Endothelial cell of umbilical vein (primary cell): ENCODE data around the gene PYROXD2. TPM values are rescaled to one million over a fixed set of nuclear protein-coding genes. Genes with fewer than 3 reads are reported as not detected.

Experiments
- BruUV-seq: library from RNA; stranded (reverse); fragments of 400-500 nt; replicated peaks from 2 replicates; lab custom pipeline; 2021; lab: Mats Ljungman, UMichigan
- CTCF ChIA-PET: fragments of 300-600, 350-600 bp; sonication (Branson Sonifier 250); formaldehyde crosslinking; loops from one replicate; lab custom pipeline; 2021; ENCODE audit warnings: antibody characterized with exemption, inconsistent platforms; lab: Charles Lee
- POLR2A ChIA-PET: fragments of 300-600, 350-600 bp; sonication (Branson Sonifier 250); formaldehyde crosslinking; loops from one replicate; lab custom pipeline; 2021; ENCODE audit warnings: antibody characterized with exemption, inconsistent platforms; lab: Charles Lee
- DNase-seq: peaks from one replicate; pipeline ENCODE4 v3.0.0-alpha.2; 2011; ENCODE audit warnings: low read depth, low spot score
- FAIRE-seq: peaks from 2 replicates; lab custom pipeline; 2011; peaks lifted over from hg19 to GRCh38; lab: Jason Lieb, UNC
- H2AFZ ChIP-seq: 2 replicates; pipeline ENCODE4 v1.6.0; 2012; ENCODE audit warnings: low read depth, low read length, control low read depth, inconsistent platforms
- H3K27ac ChIP-seq: 2 replicates; pipeline ENCODE4 v1.5.1; 2011; ENCODE audit warnings: low read depth, mild to moderate bottlenecking, control low read depth, low read length, moderate library complexity; ENCODE audit not compliant: insufficient read depth
- H3K27me3 ChIP-seq, 2 experiments: 2 replicates each; pipeline versions ENCODE4 v1.6.0 to v1.6.1; 2011; ENCODE audit warnings: low read length in 2 of 2, mixed read lengths in 1 of 2; ENCODE audit not compliant: control insufficient read depth in 2 of 2, insufficient read depth in 2 of 2
- H3K36me3 ChIP-seq, 2 experiments: 2 replicates in 1 of 2; 3 replicates in 1 of 2; pipeline ENCODE4 v1.5.1; 2011; ENCODE audit warnings: low read length in 2 of 2, mild to moderate bottlenecking in 1 of 2, moderate library complexity in 1 of 2; ENCODE audit not compliant: control insufficient read depth in 2 of 2, insufficient read depth in 2 of 2; ENCODE audit errors: extremely low read depth in 1 of 2
- H3K4me1 ChIP-seq: 3 replicates; pipeline ENCODE4 v1.5.1; 2011; ENCODE audit warnings: mild to moderate bottlenecking, low read length; ENCODE audit not compliant: control insufficient read depth, insufficient read depth; ENCODE audit errors: extremely low read depth
- H3K4me2 ChIP-seq: 2 replicates; pipeline ENCODE4 v1.6.1; 2011; ENCODE audit warnings: low read length, control low read depth, mixed read lengths; ENCODE audit not compliant: insufficient read depth
- H3K4me3 ChIP-seq, 3 experiments: fragments of 200-600 bp in 1 of 3; sonication (generic), shearing (Covaris generic) in 1 of 3; replicated peaks in 1 of 3; 2 replicates each; pipeline ENCODE4 v1.5.1; 2011 to 2016; ENCODE audit warnings: control low read depth in 3 of 3, low read length in 3 of 3, mild to moderate bottlenecking in 2 of 3, inconsistent platforms in 1 of 3, low read depth in 1 of 3, moderate library complexity in 1 of 3; ENCODE audit not compliant: insufficient read depth in 1 of 3
- H3K79me2 ChIP-seq: 2 replicates; pipeline ENCODE4 v1.6.0; 2012; ENCODE audit warnings: low read length, inconsistent platforms; ENCODE audit not compliant: control insufficient read depth, insufficient read depth
- H3K9ac ChIP-seq: replicated peaks from 2 replicates; pipeline ENCODE3; 2011; ENCODE audit warnings: low read length, control low read depth; ENCODE audit not compliant: insufficient read depth; ENCODE audit errors: extremely low read depth
- H3K9me1 ChIP-seq: replicated peaks from 3 replicates; pipeline ENCODE4 v1.6.0; 2011; ENCODE audit warnings: mild to moderate bottlenecking, low read length; ENCODE audit not compliant: control insufficient read depth, insufficient read depth; ENCODE audit errors: extremely low read depth
- H3K9me3 ChIP-seq: replicated peaks from 2 replicates; pipeline ENCODE4 v1.5.1; 2012; ENCODE audit warnings: low read length, inconsistent platforms; ENCODE audit not compliant: control insufficient read depth, insufficient read depth
- H4K20me1 ChIP-seq: replicated peaks from 2 replicates; pipeline ENCODE3; 2011; ENCODE audit warnings: mild to moderate bottlenecking, low read length; ENCODE audit not compliant: control insufficient read depth, insufficient read depth; ENCODE audit errors: extremely low read depth
- CTCF ChIP-seq, 2 donors: IDR thresholded peaks; 1 replicate in 1 of 2; 2 replicates in 1 of 2; pipeline ENCODE4 v1.5.1; 2011; ENCODE audit warnings: low read length in 2 of 2, mild to moderate bottlenecking in 2 of 2, moderate library complexity in 2 of 2, control low read depth in 1 of 2, inconsistent platforms in 1 of 2, low read depth in 1 of 2; ENCODE audit not compliant: insufficient read depth in 1 of 2; ENCODE audit errors: extremely low read depth in 1 of 2
- EZH2 ChIP-seq: IDR thresholded peaks from 2 replicates; pipeline ENCODE4 v1.6.1; 2012; ENCODE audit warnings: borderline replicate concordance, low read depth, mild to moderate bottlenecking, moderate library complexity, low read length, inconsistent platforms; ENCODE audit not compliant: severe bottlenecking
- FOS ChIP-seq: IDR thresholded peaks from 2 replicates; pipeline ENCODE4 v1.6.1; 2011; ENCODE audit warnings: mild to moderate bottlenecking, low read length, moderate library complexity, borderline replicate concordance; ENCODE audit not compliant: insufficient read depth
- GATA2 ChIP-seq: IDR thresholded peaks from 2 replicates; pipeline ENCODE4 v1.7.0; 2011; ENCODE audit warnings: low read depth, mild to moderate bottlenecking, moderate library complexity, mixed read lengths, low read length; ENCODE audit not compliant: insufficient read length, insufficient read depth
- MAX ChIP-seq: IDR thresholded peaks from 2 replicates; pipeline ENCODE4 v1.6.1; 2011; ENCODE audit not compliant: insufficient read depth, insufficient read length
- MYC ChIP-seq: IDR thresholded peaks from one replicate; pipeline ENCODE4 v1.6.1; 2011; ENCODE audit warnings: mild to moderate bottlenecking, low read depth, low read length
- POLR2A ChIP-seq: IDR thresholded peaks from 2 replicates; pipeline ENCODE4 v1.6.1; 2012; ENCODE audit warnings: low read depth, mild to moderate bottlenecking, control low read depth, low read length
- POLR2AphosphoS5 ChIP-seq: IDR thresholded peaks from 2 replicates; pipeline ENCODE4 v1.6.1; 2012; ENCODE audit warnings: low read depth, mild to moderate bottlenecking, control low read depth, low read length, moderate library complexity; ENCODE audit not compliant: insufficient read depth
- dilution Hi-C: fragments of 300-500 bp; cut with MboI; formaldehyde crosslinking; loops from one replicate; pipeline ENCODE4 v1.15.0; 2019; ENCODE audit warnings: low sequenced_read_pairs; ENCODE audit not compliant: extremely low pct_ligation_motif_present
- intact Hi-C: fragments of 100-400 bp; cut with micrococcal nuclease; formaldehyde crosslinking; loops from one replicate; pipeline ENCODE4 v1.10.0; 2022
- polyA plus RNA-seq, 4 experiments: library from polyadenylated mRNA; depleted of rRNA in 3 of 4; stranded (reverse) in 3 of 4; unstranded in 1 of 4; fragments of >200 nt; gene quantifications; 2 replicates each; pipeline versions ENCODE4 v1.2.1 to v1.2.3, GENCODE V29; 2011 to 2012; ENCODE audit warnings: missing spikeins in 1 of 4
- total RNA-seq: library from RNA; stranded (reverse); gene quantifications from 2 replicates; pipeline ENCODE4 v1.2.3, GENCODE V29; 2021

Gene PYROXD2
- total and polyA plus RNA-seq, 2 donors (not counting 3 experiments of a cell fraction or from before 2014, with no cell fraction given) = 7.0 to 13.7 TPM

GRCh38 chr10:98411768-98412167 lies 3.2 kb downstream of the PYROXD2 start:
- dilution Hi-C loops (no loop called here), intact Hi-C loops (no loop called here)
- no peaks in the 10 kb centered on the region for H3K9me3 ChIP-seq
- no peaks in the 10 kb centered on the region for H3K9me1 ChIP-seq
- no peak overlapping the region for H3K27ac ChIP-seq
- H3K79me2 ChIP-seq = no peaks in the 10 kb centered on the region
- no peak for DNase-seq
- H3K4me1 ChIP-seq = peaks cover 14% of the 10 kb centered on the region
- no peak overlapping the region for H3K9ac ChIP-seq
- CTCF ChIA-PET = interaction anchor here (0.7 to 0.8 kb wide), 2 partner anchors 14 to 102 kb away, joined by 3 to 4 read pairs; no protein-coding TSS in a partner anchor
- no peak overlapping the region for H3K4me3 ChIP-seq
- H3K4me2 ChIP-seq = no peak overlapping the region
- H3K27me3 ChIP-seq = no peaks in the 10 kb centered on the region
- POLR2A ChIA-PET = no interaction called here
- no peak for TF ChIP-seq FOS
- no peak for TF ChIP-seq POLR2AphosphoS5
- no peak for TF ChIP-seq EZH2
- TF ChIP-seq MAX = no peak
- TF ChIP-seq POLR2A = no peak
- TF ChIP-seq GATA2 = no peak
- TF ChIP-seq CTCF (IDR thresholded peaks at IDR 0.05; ENCODE audit: extremely low read depth in 1 of 2, insufficient read depth in 1 of 2, low read depth in 1 of 2, low read length in 2 of 2) = no peak
- TF ChIP-seq MYC = no peak
- BruUV-seq = no TSS peak
- FAIRE-seq = no peak
- no peaks in the 10 kb centered on the region for H4K20me1 ChIP-seq
- no peak overlapping the region for H2AFZ ChIP-seq
- no peaks in the 10 kb centered on the region for H3K36me3 ChIP-seq
